ENCODE results near the gene HYAL4. TPM values are rescaled to one million over a fixed set of nuclear protein-coding genes. Genes with fewer than 3 reads are reported as not detected.

Gene HYAL4
- total RNA-seq, 4 donors from 2014 or later, result 1.3 to 3.0 TPM; not detected in 2

- Histone ChIP-seq H3K27ac (peak overlapping the region in 1 of 4 donors; percentile 38), H3K4me1 (peaks cover 0 to 10% (median 3%) of the 10 kb centered on the region in 3 donors), H3K27me3 (no peaks in the 10 kb centered on the region), H3K36me3 (no peaks in the 10 kb centered on the region), H3K4me3 (peak overlapping the region in 1 of 4 donors; percentile 22), H3K9me3 (no peaks in the 10 kb centered on the region)
- TF ChIP-seq POLR2A (IDR thresholded peaks at IDR 0.05) (no peak), CTCF (IDR thresholded peaks at IDR 0.05) (no peak)
- no peak for DNase-seq
- 37 to 49% methylated on average over 6 of the region's 6 CpGs for WGBS, 2 donors
- intact Hi-C loops (cut with DNase I), result loop anchor here (10.0 kb wide), 1 partner anchor 66 kb away; no protein-coding TSS in a partner anchor
These were observed 46.3 kb upstream of the HYAL4 start for GRCh38 chr7:123798532-123799188.

GRCh38 chr7:123802249-123802648 lies 42.7 kb upstream of the HYAL4 start:
- Histone ChIP-seq H3K9me3 (no peaks in the 10 kb centered on the region), H3K27me3 (no peaks in the 10 kb centered on the region), H3K27ac (no peak overlapping the region), H3K4me1 (peaks cover 0 to 10% (median 3%) of the 10 kb centered on the region in 3 donors), H3K36me3 (no peaks in the 10 kb centered on the region), H3K4me3 (no peak overlapping the region)
- WGBS, 2 donors, result 45 to 63% methylated on average over 1 of the region's 1 CpG
- DNase-seq, result no peak
- intact Hi-C loops (cut with DNase I), result no loop called here
- TF ChIP-seq CTCF (IDR thresholded peaks at IDR 0.05) (no peak), POLR2A (IDR thresholded peaks at IDR 0.05) (no peak)

GRCh38 chr7:123805287-123805686 lies 39.7 kb upstream of the HYAL4 start:
- no peaks in the 10 kb centered on the region for H3K4me1 ChIP-seq
- H3K27me3 ChIP-seq, result no peaks in the 10 kb centered on the region
- no peaks in the 10 kb centered on the region for H3K9me3 ChIP-seq
- H3K36me3 ChIP-seq, result no peaks in the 10 kb centered on the region
- TF ChIP-seq CTCF (IDR thresholded peaks at IDR 0.05) (no peak), POLR2A (IDR thresholded peaks at IDR 0.05) (no peak)
- no peak overlapping the region for H3K27ac ChIP-seq
- H3K4me3 ChIP-seq, result no peak overlapping the region
- intact Hi-C loops (cut with DNase I), result no loop called here
- no peak for DNase-seq

GRCh38 chr7:123809471-123809870 lies 35.5 kb upstream of the HYAL4 start:
- 77 to 94% methylated on average over 2 of the region's 2 CpGs for WGBS, 2 donors
- no peak for DNase-seq

GRCh38 chr7:123811056-123811455 lies 33.9 kb upstream of the HYAL4 start:
- H3K27ac ChIP-seq, result no peak overlapping the region
- TF ChIP-seq CTCF (IDR thresholded peaks at IDR 0.05), result no peak
- TF ChIP-seq POLR2A (IDR thresholded peaks at IDR 0.05), result no peak
- intact Hi-C loops (cut with DNase I), result no loop called here
- H3K9me3 ChIP-seq, result no peaks in the 10 kb centered on the region
- no peak overlapping the region for H3K4me3 ChIP-seq
- no peaks in the 10 kb centered on the region for H3K36me3 ChIP-seq
- no peaks in the 10 kb centered on the region for H3K4me1 ChIP-seq
- DNase-seq, result no peak
- H3K27me3 ChIP-seq, result peaks cover 0 to 5% (median 0%) of the 10 kb centered on the region in 4 donors

More at GRCh38 chr7:123809471-123809870, 35.5 kb upstream of the HYAL4 start:
- Histone ChIP-seq H3K4me3 (no peak overlapping the region), H3K36me3 (no peaks in the 10 kb centered on the region), H3K4me1 (no peaks in the 10 kb centered on the region), H3K9me3 (no peaks in the 10 kb centered on the region), H3K27me3 (peaks cover 0 to 5% (median 0%) of the 10 kb centered on the region in 4 donors), H3K27ac (no peak overlapping the region)
- intact Hi-C loops (cut with DNase I), result no loop called here
- TF ChIP-seq CTCF (IDR thresholded peaks at IDR 0.05), result no peak
- TF ChIP-seq POLR2A (IDR thresholded peaks at IDR 0.05), result no peak
